ENCODE results near the gene IL23R.

IL23R gene

GRCh38 chr1:67159233-67159632 is 7.0 kb upstream of the IL23R start:
- H3K9me3 ChIP-seq (ENCODE audit: low read length), result no peaks in the 10 kb centered on the region
- H3K36me3 ChIP-seq (ENCODE audit: insufficient read depth, low read length), result no peaks in the 10 kb centered on the region
- H3K9ac ChIP-seq (ENCODE audit: low read length), result no peak overlapping the region
- H3K27me3 ChIP-seq (ENCODE audit: insufficient read depth, low read length), result no peaks in the 10 kb centered on the region
- no peak overlapping the region for H3K4me2 ChIP-seq (ENCODE audit: low read length)
- no peaks in the 10 kb centered on the region for H3K79me2 ChIP-seq (ENCODE audit: insufficient read depth, low read length)
- TF ChIP-seq CTCF (IDR thresholded peaks at IDR 0.05; ENCODE audit: low read length) (no peak), EZH2 (IDR thresholded peaks at IDR 0.05; ENCODE audit: borderline replicate concordance, low read length) (no peak)
- no peak overlapping the region for H2AFZ ChIP-seq (ENCODE audit: low read length)
- H3K9me2 ChIP-seq (ENCODE audit: low read depth, low read length), result no peaks in the 10 kb centered on the region
- no peaks in the 10 kb centered on the region for H3K4me1 ChIP-seq (ENCODE audit: insufficient read depth, low read length, severe bottlenecking)
- H3F3A ChIP-seq (ENCODE audit: insufficient read depth, low read length), result no peaks in the 10 kb centered on the region
- no peak overlapping the region for H3K27ac ChIP-seq (ENCODE audit: low read depth, low read length, poor library complexity, severe bottlenecking)
- H3K4me3 ChIP-seq (ENCODE audit: low read depth, low read length, poor library complexity, severe bottlenecking), result no peak overlapping the region
- no peaks in the 10 kb centered on the region for H4K20me1 ChIP-seq (ENCODE audit: insufficient read depth, low read length)

- Histone ChIP-seq H3K4me1 (ENCODE audit: insufficient read depth, low read length, severe bottlenecking) (no peaks in the 10 kb centered on the region), H3K9me3 (ENCODE audit: low read length) (no peaks in the 10 kb centered on the region), H3K4me3 (ENCODE audit: low read depth, low read length, poor library complexity, severe bottlenecking) (no peak overlapping the region), H4K20me1 (ENCODE audit: insufficient read depth, low read length) (no peaks in the 10 kb centered on the region), H3F3A (ENCODE audit: insufficient read depth, low read length) (no peaks in the 10 kb centered on the region), H3K4me2 (ENCODE audit: low read length) (no peak overlapping the region), H3K27ac (ENCODE audit: low read depth, low read length, poor library complexity, severe bottlenecking) (no peak overlapping the region), H3K9me2 (ENCODE audit: low read depth, low read length) (no peaks in the 10 kb centered on the region), H3K9ac (ENCODE audit: low read length) (no peak overlapping the region), H3K27me3 (ENCODE audit: insufficient read depth, low read length) (no peaks in the 10 kb centered on the region), H3K36me3 (ENCODE audit: insufficient read depth, low read length) (no peaks in the 10 kb centered on the region), H2AFZ (ENCODE audit: low read length) (no peak overlapping the region), H3K79me2 (ENCODE audit: insufficient read depth, low read length) (no peaks in the 10 kb centered on the region)
- TF ChIP-seq CTCF (IDR thresholded peaks at IDR 0.05; ENCODE audit: low read length) (no peak), EZH2 (IDR thresholded peaks at IDR 0.05; ENCODE audit: borderline replicate concordance, low read length) (no peak)
Observed at GRCh38 chr1:67162954-67163353, 3.3 kb upstream of the IL23R start.

- H3F3A ChIP-seq (ENCODE audit: insufficient read depth, low read length), result no peaks in the 10 kb centered on the region
- H3K36me3 ChIP-seq (ENCODE audit: insufficient read depth, low read length), result no peaks in the 10 kb centered on the region
- no peak overlapping the region for H3K27ac ChIP-seq (ENCODE audit: low read depth, low read length, poor library complexity, severe bottlenecking)
- no peaks in the 10 kb centered on the region for H3K79me2 ChIP-seq (ENCODE audit: insufficient read depth, low read length)
- no peaks in the 10 kb centered on the region for H4K20me1 ChIP-seq (ENCODE audit: insufficient read depth, low read length)
- no peaks in the 10 kb centered on the region for H3K27me3 ChIP-seq (ENCODE audit: insufficient read depth, low read length)
- no peak overlapping the region for H2AFZ ChIP-seq (ENCODE audit: low read length)
- H3K4me3 ChIP-seq (ENCODE audit: low read depth, low read length, poor library complexity, severe bottlenecking), result no peak overlapping the region
- TF ChIP-seq CTCF (IDR thresholded peaks at IDR 0.05; ENCODE audit: low read length) (no peak), EZH2 (IDR thresholded peaks at IDR 0.05; ENCODE audit: borderline replicate concordance, low read length) (no peak)
- H3K4me2 ChIP-seq (ENCODE audit: low read length), result no peak overlapping the region
- H3K9me2 ChIP-seq (ENCODE audit: low read depth, low read length), result no peaks in the 10 kb centered on the region
- no peaks in the 10 kb centered on the region for H3K9me3 ChIP-seq (ENCODE audit: low read length)
- no peaks in the 10 kb centered on the region for H3K4me1 ChIP-seq (ENCODE audit: insufficient read depth, low read length, severe bottlenecking)
- H3K9ac ChIP-seq (ENCODE audit: low read length), result no peak overlapping the region
Observed at GRCh38 chr1:67165468-67166041, 699 bp upstream of the IL23R start.
